Lung (tissue), 12 donors: ENCODE measurements around the gene SPI1. TPM values are rescaled to one million over a fixed set of nuclear protein-coding genes. Genes with fewer than 3 reads are reported as not detected.

Experiments
- ATAC-seq: fragments of 200-7000 bp; cut with Tn5 transposase; one replicate; pipeline ENCODE4 v1.9.1; 2020; ENCODE audit warnings: moderate number of reproducible peaks; ENCODE audit not compliant: insufficient read depth, low FRiP score
- DNase-seq, 3 donors: peaks; one replicate each; pipeline ENCODE4 v3.0.0-alpha.2; 2013 to 2017
- H3K27ac ChIP-seq, 2 donors: one replicate each; pipeline ENCODE4 v1.5.1; 2013; ENCODE audit warnings: mild to moderate bottlenecking in 2 of 2, moderate library complexity in 2 of 2, control low read depth in 1 of 2, inconsistent platforms in 1 of 2, low read depth in 1 of 2, low read length in 1 of 2
- H3K27me3 ChIP-seq, 3 donors: one replicate each; pipeline ENCODE4 v1.5.1; 2013; ENCODE audit warnings: low read length in 2 of 3; ENCODE audit not compliant: control insufficient read depth in 3 of 3, insufficient read depth in 3 of 3
- H3K36me3 ChIP-seq, 4 donors: one replicate each; pipeline ENCODE4 v1.5.1; 2013; ENCODE audit warnings: low read length in 4 of 4, mild to moderate bottlenecking in 1 of 4, moderate library complexity in 1 of 4; ENCODE audit not compliant: control insufficient read depth in 4 of 4, insufficient read depth in 4 of 4
- H3K4me1 ChIP-seq, 5 donors: one replicate each; pipeline ENCODE4 v1.5.1; 2013; ENCODE audit warnings: low read length in 5 of 5, mild to moderate bottlenecking in 2 of 5, moderate library complexity in 1 of 5; ENCODE audit not compliant: control insufficient read depth in 5 of 5, insufficient read depth in 5 of 5
- H3K4me3 ChIP-seq: one replicate; pipeline ENCODE4 v1.5.1; 2013; ENCODE audit warnings: mild to moderate bottlenecking, control low read depth, moderate library complexity
- H3K9ac ChIP-seq, 2 donors: one replicate each; pipeline ENCODE4 v1.5.1; 2013; ENCODE audit warnings: low read length in 2 of 2, control low read depth in 1 of 2; ENCODE audit not compliant: insufficient read depth in 1 of 2
- H3K9me3 ChIP-seq, 4 donors: one replicate each; pipeline ENCODE4 v1.5.1; 2013; ENCODE audit warnings: low read length in 3 of 4, mild to moderate bottlenecking in 1 of 4, moderate library complexity in 1 of 4; ENCODE audit not compliant: control insufficient read depth in 4 of 4, insufficient read depth in 3 of 4
- WGBS, 2 donors: extraction: QIAGEN DNeasy Blood & Tissue Kit; methylation state at CpG; one replicate each; pipeline ENCODE4 v1.1.7; 2013; 5-methylcytosine and 5-hydroxymethylcytosine counted together
- polyA plus RNA-seq, 2 donors: library from polyadenylated mRNA; stranded (reverse); fragments of 200-250 nt; gene quantifications; one replicate each; pipeline ENCODE4 v1.2.1, GENCODE V29; 2013
- total RNA-seq, 2 donors: library from RNA; depleted of rRNA in 1 of 2; stranded (reverse); fragments of >200 nt in 1 of 2; gene quantifications; one replicate each; pipeline ENCODE4 v1.2.1, GENCODE V29; 2014 to 2021
- TF ChIP-seq, protein P1 (sequence below): IDR thresholded peaks from 2 replicates; pipeline ENCODE4 v1.5.1; 2012; ENCODE audit warnings: mild to moderate bottlenecking; ENCODE audit errors: control extremely low read depth, extremely low read depth
- donor health status: control.
- donor health status: control.
- donor health status: Bipolar disorder and iron deficiency.
- donor health status: healthy.
- donor health status: DM: yes; HTN: yes; CAD: no.

The SPI1 gene
- total and polyA plus RNA-seq, 4 donors = 27.6 to 344 (median 156) TPM

DNA sequence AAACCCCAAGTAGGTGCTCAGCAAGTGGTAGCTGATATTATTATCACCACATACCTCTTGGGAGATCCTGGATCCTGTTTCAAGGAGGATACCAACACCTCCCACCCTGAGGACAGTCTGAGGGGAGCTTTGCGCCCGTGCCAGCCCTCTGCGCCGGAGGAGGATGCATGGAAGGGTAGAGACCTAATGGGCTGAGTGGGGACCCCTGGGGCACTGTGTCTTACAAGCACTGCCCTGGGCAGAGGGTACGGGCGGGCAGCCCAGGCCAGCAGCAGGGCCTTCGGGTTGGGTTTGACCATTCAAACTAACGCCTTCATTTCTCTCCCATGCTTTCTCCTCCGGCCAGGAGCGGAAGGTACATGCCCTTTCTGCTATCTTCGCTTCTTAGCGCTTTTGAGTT is 52.1 kb downstream of the SPI1 start:
- WGBS, 2 donors = 94 to 96% methylated on average over 12 of the region's 12 CpGs
- Histone ChIP-seq H3K4me1 (peaks cover 0 to 3% (median 0%) of the 10 kb centered on the region in 5 donors), H3K36me3 (peaks cover 0 to 59% (median 27%) of the 10 kb centered on the region in 4 donors), H3K9ac (no peak overlapping the region), H3K4me3 (no peak overlapping the region), H3K9me3 (no peaks in the 10 kb centered on the region), H3K27ac (no peak overlapping the region), H3K27me3 (no peaks in the 10 kb centered on the region)
- no peak for ATAC-seq
- TF ChIP-seq, protein P1, sequence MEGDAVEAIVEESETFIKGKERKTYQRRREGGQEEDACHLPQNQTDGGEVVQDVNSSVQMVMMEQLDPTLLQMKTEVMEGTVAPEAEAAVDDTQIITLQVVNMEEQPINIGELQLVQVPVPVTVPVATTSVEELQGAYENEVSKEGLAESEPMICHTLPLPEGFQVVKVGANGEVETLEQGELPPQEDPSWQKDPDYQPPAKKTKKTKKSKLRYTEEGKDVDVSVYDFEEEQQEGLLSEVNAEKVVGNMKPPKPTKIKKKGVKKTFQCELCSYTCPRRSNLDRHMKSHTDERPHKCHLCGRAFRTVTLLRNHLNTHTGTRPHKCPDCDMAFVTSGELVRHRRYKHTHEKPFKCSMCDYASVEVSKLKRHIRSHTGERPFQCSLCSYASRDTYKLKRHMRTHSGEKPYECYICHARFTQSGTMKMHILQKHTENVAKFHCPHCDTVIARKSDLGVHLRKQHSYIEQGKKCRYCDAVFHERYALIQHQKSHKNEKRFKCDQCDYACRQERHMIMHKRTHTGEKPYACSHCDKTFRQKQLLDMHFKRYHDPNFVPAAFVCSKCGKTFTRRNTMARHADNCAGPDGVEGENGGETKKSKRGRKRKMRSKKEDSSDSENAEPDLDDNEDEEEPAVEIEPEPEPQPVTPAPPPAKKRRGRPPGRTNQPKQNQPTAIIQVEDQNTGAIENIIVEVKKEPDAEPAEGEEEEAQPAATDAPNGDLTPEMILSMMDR = no peak
- no peak for DNase-seq

DNA sequence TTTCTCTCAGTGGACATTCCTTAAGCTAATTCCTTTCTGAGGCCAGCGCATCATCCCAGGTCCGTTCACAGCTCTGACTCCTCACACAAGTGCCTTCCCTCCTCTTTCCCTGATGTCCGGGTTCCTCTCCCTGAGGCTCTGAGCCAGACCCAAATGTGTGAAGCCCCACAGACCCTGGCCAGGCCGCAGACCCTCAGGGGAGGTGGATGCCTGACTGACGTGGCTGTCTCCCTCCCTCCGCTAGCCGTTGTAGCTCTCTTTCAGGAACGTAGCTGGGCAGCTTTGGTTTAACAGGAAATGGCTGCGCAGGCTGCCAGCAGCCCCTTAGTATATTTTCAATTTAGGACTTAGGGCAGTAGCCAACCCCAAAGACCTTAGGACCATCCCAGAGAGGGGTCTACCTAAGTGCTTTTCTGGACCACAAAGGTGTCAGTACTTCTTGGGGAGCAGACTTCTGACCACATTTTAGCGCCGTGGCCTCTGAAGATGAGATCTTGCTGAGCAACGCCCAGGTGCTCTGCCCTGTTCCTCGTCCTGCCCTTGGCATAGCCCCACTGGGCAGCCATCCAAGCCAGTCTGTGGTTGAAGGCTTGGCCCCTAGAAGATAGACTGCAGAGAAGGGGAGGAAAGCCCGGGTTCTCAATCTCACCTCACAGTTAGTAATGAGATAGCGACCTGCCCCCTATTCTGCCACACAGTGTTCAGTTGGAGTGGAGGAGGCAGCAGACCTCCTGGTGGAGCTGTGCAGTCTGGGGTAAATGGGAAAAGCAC is 52.9 kb downstream of the SPI1 start:
- Histone ChIP-seq H3K27ac (no peak overlapping the region), H3K4me1 (peaks cover 0 to 3% (median 0%) of the 10 kb centered on the region in 5 donors), H3K27me3 (no peaks in the 10 kb centered on the region), H3K9ac (no peak overlapping the region), H3K4me3 (no peak overlapping the region), H3K36me3 (peaks cover 0 to 58% (median 26%) of the 10 kb centered on the region in 4 donors), H3K9me3 (no peaks in the 10 kb centered on the region)
- 56 to 72% methylated on average over 15 of the region's 15 CpGs for WGBS, 2 donors
- TF ChIP-seq, protein P1 = no peak
- ATAC-seq (no peak), DNase-seq (no peak)

DNA sequence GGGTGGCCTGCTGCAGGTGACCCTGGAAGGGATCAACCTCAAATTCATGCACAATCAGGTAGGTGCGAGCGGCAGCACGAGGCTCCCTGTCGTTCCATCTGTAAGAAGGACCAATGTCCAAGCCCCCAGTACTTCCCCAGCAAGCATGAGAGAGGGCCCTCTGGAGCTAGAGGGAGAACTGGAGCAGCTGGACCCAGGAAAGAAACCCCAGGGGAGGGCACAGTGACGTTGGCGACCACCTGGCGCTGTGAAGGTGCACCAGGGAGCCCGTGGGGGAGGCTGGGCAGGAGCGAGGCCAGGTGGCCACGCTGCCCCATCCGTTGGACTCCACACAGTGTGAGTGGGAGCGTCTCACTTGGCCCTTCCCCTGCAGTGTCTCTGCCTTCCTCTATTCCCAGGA is 53.8 kb downstream of the SPI1 start:
- Histone ChIP-seq H3K27ac (no peak overlapping the region), H3K27me3 (no peaks in the 10 kb centered on the region), H3K9me3 (no peaks in the 10 kb centered on the region), H3K36me3 (peaks cover 0 to 51% (median 25%) of the 10 kb centered on the region in 4 donors), H3K4me1 (peaks cover 0 to under 1% (median 0%) of the 10 kb centered on the region in 5 donors), H3K9ac (no peak overlapping the region), H3K4me3 (no peak overlapping the region)
- 89 to 93% methylated on average over 12 of the region's 12 CpGs for WGBS, 2 donors
- ATAC-seq (no peak), DNase-seq (no peak)
- TF ChIP-seq, protein P1 = no peak

- WGBS, 2 donors = 89 to 92% methylated on average over 2 of the region's 2 CpGs
- H3K27me3 ChIP-seq = no peaks in the 10 kb centered on the region
- no peak overlapping the region for H3K4me3 ChIP-seq
- H3K9ac ChIP-seq = no peak overlapping the region
- peaks cover 0 to 2% (median 0%) of the 10 kb centered on the region in 5 donors for H3K4me1 ChIP-seq
- no peak overlapping the region for H3K27ac ChIP-seq
- DNase-seq = no peak
- no peak for ATAC-seq
- no peaks in the 10 kb centered on the region for H3K9me3 ChIP-seq
- H3K36me3 ChIP-seq = peaks cover 6 to 27% (median 25%) of the 10 kb centered on the region in 4 donors
- TF ChIP-seq, protein P1 = no peak
Measured at GRCh38 chr11:47318166-47318565, 60.2 kb downstream of the SPI1 start.
